Esophagus muscularis mucosa (tissue), 4 donors: ENCODE results near the gene GALE. TPM values are rescaled to one million over a fixed set of nuclear protein-coding genes. Genes with fewer than 3 reads are reported as not detected.
"Not testable (repeated sequence)": the region's sequence is repeated elsewhere in the genome, so short reads cannot be mapped to it uniquely, and the experiment has no call there.

ENCODE experiments used
- DNase-seq: peaks from one replicate; pipeline ENCODE4 v3.0.0-alpha.2; 2017; ENCODE audit errors: extremely low spot score
- H3K27ac ChIP-seq, 4 donors: fragments of 200-600 bp; sonication (generic); replicated peaks in 1 of 4; 1 replicate in 3 of 4; 2 replicates in 1 of 4; pipeline ENCODE4 v1.5.1; 2016 to 2019; ENCODE audit warnings: mild to moderate bottlenecking in 1 of 4
- H3K27me3 ChIP-seq, 4 donors: fragments of 200-600 bp; sonication (generic); one replicate each; pipeline versions ENCODE4 v1.5.1 to v1.6.0; 2016 to 2019
- H3K36me3 ChIP-seq, 4 donors: fragments of 200-600 bp; sonication (generic); one replicate each; pipeline ENCODE4 v1.5.1; 2016 to 2019
- H3K4me1 ChIP-seq, 4 donors: fragments of 200-600 bp; sonication (generic); one replicate each; pipeline ENCODE4 v1.5.1; 2016 to 2019
- H3K4me3 ChIP-seq, 4 donors: fragments of 200-600 bp; sonication (generic); 1 replicate in 2 of 4; 2 replicates in 2 of 4; pipeline ENCODE4 v1.5.1; 2016 to 2019; ENCODE audit warnings: mild to moderate bottlenecking in 4 of 4, moderate library complexity in 1 of 4
- H3K9me3 ChIP-seq, 4 donors: fragments of 200-600 bp; sonication (generic); 1 replicate in 3 of 4; 2 replicates in 1 of 4; pipeline ENCODE4 v1.5.1; 2016 to 2019
- CTCF ChIP-seq, 3 experiments: fragments of 200-600 bp in 2 of 3; fragments of 450-650 bp in 1 of 3; sonication (generic) in 2 of 3; IDR thresholded peaks; one replicate each; pipeline ENCODE4 v1.5.1; 2017 to 2019; ENCODE audit warnings: antibody characterized with exemption in 3 of 3, mild to moderate bottlenecking in 2 of 3, moderate library complexity in 1 of 3
- EP300 ChIP-seq: sonication (generic); formaldehyde crosslinking; IDR thresholded peaks from one replicate; pipeline ENCODE4 v1.6.1; 2017; ENCODE audit warnings: antibody characterized with exemption
- POLR2A ChIP-seq: fragments of 450-650 bp; IDR thresholded peaks from one replicate; pipeline ENCODE4 v1.6.1; 2017; ENCODE audit warnings: antibody characterized with exemption, moderate library complexity, mild to moderate bottlenecking, low read depth
- POLR2AphosphoS5 ChIP-seq, 2 donors: sonication (generic); formaldehyde crosslinking; IDR thresholded peaks; one replicate each; pipeline ENCODE4 v1.6.1; 2017; ENCODE audit warnings: antibody characterized with exemption in 2 of 2
- WGBS: methylation state at CpG from one replicate; pipeline ENCODE4 v1.1.5; 2018; 5-methylcytosine and 5-hydroxymethylcytosine counted together
- intact Hi-C: fragments of 100-400 bp; cut with DNase I; formaldehyde crosslinking; loops from one replicate; pipeline ENCODE4 v1.15.1; 2023
- total RNA-seq, 4 donors: library from RNA; depleted of rRNA; stranded (reverse); fragments of >200 nt; gene quantifications; one replicate each; pipeline versions ENCODE4 v1.1.0 to v1.2.1, GENCODE V29; 2016

GALE gene
- total RNA-seq, 4 donors from 2014 or later, result 7.1 to 13.6 (median 12.8) TPM

GRCh38 chr1:23843644-23844043 lies 43.1 kb upstream of the GALE start:
- H3K27me3 ChIP-seq, result no peaks in the 10 kb centered on the region
- H3K4me3 ChIP-seq, result no peak overlapping the region
- TF ChIP-seq EP300, result no peak
- no peak for TF ChIP-seq POLR2A
- no peak for TF ChIP-seq POLR2AphosphoS5 (IDR thresholded peaks at IDR 0.05)
- TF ChIP-seq CTCF (IDR thresholded peaks at IDR 0.05), result no peak
- 95% methylated on average over 5 of the region's 5 CpGs for whole genome bisulfite sequencing
- H3K4me1 ChIP-seq, result peaks cover 0 to 4% (median 3%) of the 10 kb centered on the region in 4 donors
- peaks cover 14 to 42% (median 31%) of the 10 kb centered on the region in 4 donors for H3K36me3 ChIP-seq
- no peaks in the 10 kb centered on the region for H3K9me3 ChIP-seq
- intact Hi-C loops, result no loop called here
- H3K27ac ChIP-seq, result no peak overlapping the region
- DNase-seq, result no peak

- peaks cover 0 to 11% (median 0%) of the 10 kb centered on the region in 4 donors for H3K27me3 ChIP-seq
- H3K36me3 ChIP-seq, result no peaks in the 10 kb centered on the region
- peak overlapping the region; percentile 39 to 45 (median 43) for H3K4me3 ChIP-seq
- DNase-seq, result peak; percentile 91
- H3K27ac ChIP-seq, result no peak overlapping the region
- intact Hi-C loops, result no loop called here
- peaks cover 4 to 13% (median 12%) of the 10 kb centered on the region in 4 donors for H3K4me1 ChIP-seq
- WGBS, result 0% methylated on average over 20 of the region's 21 CpGs
- H3K9me3 ChIP-seq, result no peaks in the 10 kb centered on the region
- TF ChIP-seq CTCF (IDR thresholded peaks at IDR 0.05) (no peak), POLR2A (no peak), POLR2AphosphoS5 (IDR thresholded peaks at IDR 0.05) (no peak), EP300 (no peak)
These were observed 37.9 kb upstream of the GALE start for GRCh38 chr1:23838401-23838866.

DNA sequence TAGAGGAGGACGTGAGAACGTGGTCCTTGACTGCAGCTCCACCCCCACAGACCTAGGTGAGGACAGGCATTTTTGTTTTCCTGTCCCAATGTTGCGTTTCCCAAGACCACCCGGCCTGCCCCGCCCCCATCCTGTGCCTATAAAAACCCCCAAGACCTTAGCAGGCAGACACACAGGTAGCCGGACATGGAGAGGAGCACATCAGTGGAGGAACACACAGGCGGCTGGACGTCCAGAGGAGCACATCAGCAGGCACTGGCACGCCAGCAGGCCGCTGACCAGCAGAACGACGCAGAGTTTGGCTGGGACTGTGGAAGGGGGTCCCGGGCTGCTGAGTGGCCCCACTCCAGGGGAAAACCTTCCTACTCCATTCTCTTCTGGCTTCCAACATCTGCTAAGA lies 37.4 kb upstream of the GALE start:
- Histone ChIP-seq H3K4me1 (peaks cover 4 to 13% (median 12%) of the 10 kb centered on the region in 4 donors), H3K9me3 (no peaks in the 10 kb centered on the region), H3K27ac (no peak overlapping the region), H3K36me3 (no peaks in the 10 kb centered on the region), H3K4me3 (peak overlapping the region in 3 of 4 donors; percentile 39 to 45 (median 41)), H3K27me3 (peaks cover 0 to 11% (median 0%) of the 10 kb centered on the region in 4 donors)
- intact Hi-C loops, result no loop called here
- WGBS, result 30% methylated on average over 11 of the region's 13 CpGs
- no peak for DNase-seq
- no peak for TF ChIP-seq POLR2A
- TF ChIP-seq CTCF (IDR thresholded peaks at IDR 0.05), result no peak
- no peak for TF ChIP-seq POLR2AphosphoS5 (IDR thresholded peaks at IDR 0.05)
- TF ChIP-seq EP300, result no peak

DNA sequence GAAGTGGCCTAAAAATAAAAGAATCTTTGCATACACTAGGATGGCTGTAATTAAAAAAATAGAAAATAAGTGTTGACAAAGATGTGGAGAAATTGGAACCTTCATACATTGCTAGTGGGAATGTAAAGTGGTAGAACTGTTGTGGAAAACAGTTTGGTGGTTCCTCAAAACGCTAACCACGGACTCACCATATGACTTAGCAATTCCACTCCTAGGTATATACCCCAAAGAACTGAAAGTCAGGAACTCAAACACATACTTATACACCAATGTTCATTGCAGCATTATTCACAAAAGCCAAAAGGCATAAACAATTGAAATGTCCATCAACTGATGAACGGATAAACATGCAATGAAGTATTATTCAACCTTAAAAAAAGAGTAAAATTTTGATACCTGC lies 35.5 kb upstream of the GALE start:
- no peaks in the 10 kb centered on the region for H3K9me3 ChIP-seq
- peaks cover 0 to 11% (median 0%) of the 10 kb centered on the region in 4 donors for H3K27me3 ChIP-seq
- H3K36me3 ChIP-seq, result no peaks in the 10 kb centered on the region
- no peak for DNase-seq
- no peak overlapping the region for H3K4me3 ChIP-seq
- no peak overlapping the region for H3K27ac ChIP-seq
- peaks cover 4 to 13% (median 12%) of the 10 kb centered on the region in 4 donors for H3K4me1 ChIP-seq
- intact Hi-C loops, result no loop called here
- 73% methylated on average over 3 of the region's 3 CpGs for WGBS
- TF ChIP-seq POLR2AphosphoS5 (IDR thresholded peaks at IDR 0.05) (no peak), EP300 (no peak), POLR2A (no peak), CTCF (IDR thresholded peaks at IDR 0.05) (no peak)

DNA sequence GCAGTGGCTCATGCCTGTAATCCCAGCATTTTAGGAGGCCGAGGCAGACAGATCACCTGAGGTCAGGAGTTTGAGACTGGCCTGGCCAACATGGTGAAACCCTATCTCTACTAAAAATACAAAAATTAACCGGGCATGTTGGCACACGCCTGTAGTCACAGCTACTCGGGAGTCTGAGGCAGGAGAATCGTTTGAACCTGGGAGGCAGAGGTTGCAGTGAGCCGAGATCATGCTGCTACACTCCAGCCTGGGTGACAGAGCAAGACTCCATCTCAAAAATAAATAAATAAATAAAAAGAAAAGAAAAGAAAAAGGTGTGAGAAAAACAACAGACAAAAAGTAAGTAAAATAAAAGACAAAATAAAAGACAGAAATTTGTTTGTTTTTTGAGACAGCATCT lies 33.6 kb upstream of the GALE start:
- DNase-seq, result not testable (repeated sequence)

More for the DNA sequence above, 33.6 kb upstream of the GALE start:
- H3K4me3 ChIP-seq, H3K9me3 ChIP-seq, intact Hi-C loops, H3K27ac ChIP-seq, H3K36me3 ChIP-seq: not testable (repeated sequence)
- peaks cover 0 to 11% (median 0%) of the 10 kb centered on the region in 4 donors for H3K27me3 ChIP-seq
- 83% methylated on average over 6 of the region's 6 CpGs for WGBS
- peaks cover 4 to 13% (median 12%) of the 10 kb centered on the region in 4 donors for H3K4me1 ChIP-seq
